Measurements from ENCODE around the gene MEIOC.

DNA sequence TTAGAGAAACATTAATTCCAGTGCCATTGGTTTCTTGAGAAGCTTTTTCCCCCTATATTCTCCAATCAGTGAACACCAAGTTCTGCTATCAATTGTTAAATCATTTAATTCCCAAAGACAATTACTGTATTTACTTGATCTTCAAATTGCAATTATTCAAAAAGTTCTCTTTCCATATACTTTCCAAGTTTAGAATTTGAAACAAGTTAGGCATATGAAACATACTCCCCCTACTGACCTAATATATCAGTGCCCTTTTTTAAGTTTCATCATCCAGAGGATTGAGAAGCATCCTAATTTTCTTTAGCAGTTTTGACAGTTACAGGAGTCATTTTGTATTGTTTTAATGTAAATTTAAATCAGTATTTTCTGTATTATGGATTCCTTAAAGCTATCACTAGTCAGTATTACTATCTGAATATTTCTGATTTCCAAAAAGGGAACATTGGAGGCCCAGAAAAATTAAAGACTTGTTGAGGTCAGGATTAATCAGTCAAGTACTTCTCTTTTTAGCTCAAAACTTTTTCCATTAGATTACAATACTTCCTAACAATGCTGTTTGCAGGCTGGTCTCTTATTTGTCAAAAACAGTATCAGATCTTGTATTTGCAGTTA, 16.3 kb downstream of the MEIOC start:
- TF ChIP-seq, protein P1, sequence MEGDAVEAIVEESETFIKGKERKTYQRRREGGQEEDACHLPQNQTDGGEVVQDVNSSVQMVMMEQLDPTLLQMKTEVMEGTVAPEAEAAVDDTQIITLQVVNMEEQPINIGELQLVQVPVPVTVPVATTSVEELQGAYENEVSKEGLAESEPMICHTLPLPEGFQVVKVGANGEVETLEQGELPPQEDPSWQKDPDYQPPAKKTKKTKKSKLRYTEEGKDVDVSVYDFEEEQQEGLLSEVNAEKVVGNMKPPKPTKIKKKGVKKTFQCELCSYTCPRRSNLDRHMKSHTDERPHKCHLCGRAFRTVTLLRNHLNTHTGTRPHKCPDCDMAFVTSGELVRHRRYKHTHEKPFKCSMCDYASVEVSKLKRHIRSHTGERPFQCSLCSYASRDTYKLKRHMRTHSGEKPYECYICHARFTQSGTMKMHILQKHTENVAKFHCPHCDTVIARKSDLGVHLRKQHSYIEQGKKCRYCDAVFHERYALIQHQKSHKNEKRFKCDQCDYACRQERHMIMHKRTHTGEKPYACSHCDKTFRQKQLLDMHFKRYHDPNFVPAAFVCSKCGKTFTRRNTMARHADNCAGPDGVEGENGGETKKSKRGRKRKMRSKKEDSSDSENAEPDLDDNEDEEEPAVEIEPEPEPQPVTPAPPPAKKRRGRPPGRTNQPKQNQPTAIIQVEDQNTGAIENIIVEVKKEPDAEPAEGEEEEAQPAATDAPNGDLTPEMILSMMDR (IDR thresholded peaks at IDR 0.05), result peak in 4 of 6 experiments; percentile 38 to 52 (median 42)
- no peak for TF ChIP-seq POLR2A (IDR thresholded peaks at IDR 0.05)
